Esophagus muscularis mucosa (tissue), 3 donors: ENCODE results near the gene RBMS3.

Source experiments
- CTCF ChIP-seq, 3 experiments: fragments of 200-600 bp in 2 of 3; fragments of 450-650 bp in 1 of 3; sonication (generic) in 2 of 3; IDR thresholded peaks; one replicate each; pipeline ENCODE4 v1.5.1; 2017 to 2019; ENCODE audit warnings: antibody characterized with exemption in 3 of 3, mild to moderate bottlenecking in 2 of 3, moderate library complexity in 1 of 3
- EP300 ChIP-seq: sonication (generic); formaldehyde crosslinking; IDR thresholded peaks from one replicate; pipeline ENCODE4 v1.6.1; 2017; ENCODE audit warnings: antibody characterized with exemption

- no peak for TF ChIP-seq EP300
- TF ChIP-seq CTCF (IDR thresholded peaks at IDR 0.05): no peak
Observed at GRCh38 chr3:29826712-29827111, 545.8 kb downstream of the RBMS3 start.
